Measurements from ENCODE around the gene SPHK1.
"Not testable (repeated sequence)": the region's sequence is repeated elsewhere in the genome, so short reads cannot be mapped to it uniquely, and the experiment has no call there.

The SPHK1 gene

GRCh38 chr17:76343106-76343505 is 41.3 kb upstream of the SPHK1 start:
- DNase-seq (ENCODE audit: extremely low read depth, insufficient read length): no peak
- H3K36me3 ChIP-seq (ENCODE audit: control insufficient read depth, insufficient read depth, low read length): peaks cover 11% of the 10 kb centered on the region
- TF ChIP-seq CTCF (IDR thresholded peaks at IDR 0.05; ENCODE audit: insufficient read depth, low read length, poor library complexity, severe bottlenecking): no peak
- no peak overlapping the region for H3K4me3 ChIP-seq (replicated peaks; ENCODE audit: low read depth, low read length)
- H3K27me3 ChIP-seq (replicated peaks; ENCODE audit: control insufficient read depth, insufficient read depth, low read length): no peaks in the 10 kb centered on the region

- Histone ChIP-seq H3K4me3 (replicated peaks; ENCODE audit: low read depth, low read length) (no peak overlapping the region), H3K36me3 (ENCODE audit: control insufficient read depth, insufficient read depth, low read length) (peaks cover 11% of the 10 kb centered on the region), H3K27me3 (replicated peaks; ENCODE audit: control insufficient read depth, insufficient read depth, low read length) (no peaks in the 10 kb centered on the region)
- DNase-seq (ENCODE audit: extremely low read depth, insufficient read length): no peak
- TF ChIP-seq CTCF (IDR thresholded peaks at IDR 0.05; ENCODE audit: insufficient read depth, low read length, poor library complexity, severe bottlenecking): no peak
These were observed 38.9 kb upstream of the SPHK1 start for GRCh38 chr17:76345377-76345974.

- peaks cover 11% of the 10 kb centered on the region for H3K36me3 ChIP-seq (ENCODE audit: control insufficient read depth, insufficient read depth, low read length)
- not testable (repeated sequence) for DNase-seq (ENCODE audit: extremely low read depth, insufficient read length)
These were observed 37.5 kb upstream of the SPHK1 start for GRCh38 chr17:76346936-76347335.

GRCh38 chr17:76350463-76350862 is 33.9 kb upstream of the SPHK1 start:
- no peak for DNase-seq (ENCODE audit: extremely low read depth, insufficient read length)
- Histone ChIP-seq H3K36me3 (ENCODE audit: control insufficient read depth, insufficient read depth, low read length) (peaks cover 7% of the 10 kb centered on the region), H3K4me3 (replicated peaks; ENCODE audit: low read depth, low read length) (no peak overlapping the region), H3K27me3 (replicated peaks; ENCODE audit: control insufficient read depth, insufficient read depth, low read length) (no peaks in the 10 kb centered on the region)
- no peak for TF ChIP-seq CTCF (IDR thresholded peaks at IDR 0.05; ENCODE audit: insufficient read depth, low read length, poor library complexity, severe bottlenecking)

More at GRCh38 chr17:76346936-76347335, 37.5 kb upstream of the SPHK1 start:
- not testable (repeated sequence) for H3K27me3 ChIP-seq (replicated peaks; ENCODE audit: control insufficient read depth, insufficient read depth, low read length); H3K4me3 ChIP-seq (replicated peaks; ENCODE audit: low read depth, low read length)

- H3K27me3 ChIP-seq (replicated peaks; ENCODE audit: control insufficient read depth, insufficient read depth, low read length): no peaks in the 10 kb centered on the region
- no peak for TF ChIP-seq CTCF (IDR thresholded peaks at IDR 0.05; ENCODE audit: insufficient read depth, low read length, poor library complexity, severe bottlenecking)
- DNase-seq (ENCODE audit: extremely low read depth, insufficient read length): no peak
- H3K4me3 ChIP-seq (replicated peaks; ENCODE audit: low read depth, low read length): no peak overlapping the region
- H3K36me3 ChIP-seq (ENCODE audit: control insufficient read depth, insufficient read depth, low read length): peaks cover 3% of the 10 kb centered on the region
These were observed 32.8 kb upstream of the SPHK1 start for GRCh38 chr17:76351526-76352071.

GRCh38 chr17:76353004-76353598 is 31.3 kb upstream of the SPHK1 start:
- Histone ChIP-seq H3K4me3 (replicated peaks; ENCODE audit: low read depth, low read length) (peak overlapping the region; percentile 73), H3K36me3 (ENCODE audit: control insufficient read depth, insufficient read depth, low read length) (no peaks in the 10 kb centered on the region), H3K27me3 (replicated peaks; ENCODE audit: control insufficient read depth, insufficient read depth, low read length) (no peaks in the 10 kb centered on the region)
- no peak for TF ChIP-seq CTCF (IDR thresholded peaks at IDR 0.05; ENCODE audit: insufficient read depth, low read length, poor library complexity, severe bottlenecking)
- peak; percentile 39 for DNase-seq (ENCODE audit: extremely low read depth, insufficient read length)
